Activated CD8-positive, alpha-beta T cell treated with anti-CD3 and anti-CD28 coated beads for 36 hours (primary cell): ENCODE measurements around the gene JAG2. TPM values are rescaled to one million over a fixed set of nuclear protein-coding genes. Genes with fewer than 3 reads are reported as not detected.

Experiments
- ATAC-seq: fragments of 200-7000 bp; cut with Tn5 transposase; one replicate; pipeline ENCODE4 v1.10.0; 2021; ENCODE audit warnings: mild to moderate bottlenecking, moderate library complexity
- CTCF ChIA-PET: fragments of 350-600 bp; sonication (Branson Sonifier 250); formaldehyde crosslinking; loops from one replicate; lab custom pipeline; 2021; ENCODE audit warnings: antibody characterized with exemption; lab: Charles Lee
- POLR2A ChIA-PET: fragments of 350-600 bp; sonication (Branson Sonifier 250); formaldehyde crosslinking; loops from one replicate; lab custom pipeline; 2021; ENCODE audit warnings: antibody characterized with exemption; lab: Charles Lee
- DNase-seq: peaks from one replicate; pipeline ENCODE4 v3.0.0-alpha.2; 2020
- H3K27ac Mint-ChIP-seq: one replicate; pipeline ENCODE4 v1.8.0; 2021; ENCODE audit warnings: mild to moderate bottlenecking, mixed read lengths
- H3K27me3 Mint-ChIP-seq: one replicate; pipeline ENCODE4 v1.8.0; 2021; ENCODE audit warnings: mixed read lengths
- H3K36me3 Mint-ChIP-seq: one replicate; pipeline ENCODE4 v1.8.0; 2021; ENCODE audit warnings: low read depth, mixed read lengths
- H3K4me1 Mint-ChIP-seq: one replicate; pipeline ENCODE4 v1.8.0; 2021; ENCODE audit warnings: low read depth, mixed read lengths
- H3K4me3 Mint-ChIP-seq: one replicate; pipeline ENCODE4 v1.8.0; 2021; ENCODE audit warnings: mild to moderate bottlenecking, moderate library complexity, mixed read lengths
- H3K9me3 Mint-ChIP-seq: one replicate; pipeline ENCODE4 v1.8.0; 2021; ENCODE audit warnings: mixed read lengths
- CTCF ChIP-seq: fragments of 200-600 bp; IDR thresholded peaks from one replicate; pipeline ENCODE4 v1.8.0; 2022; ENCODE audit warnings: antibody characterized with exemption, mild to moderate bottlenecking
- intact Hi-C: fragments of 100-400 bp; cut with micrococcal nuclease; formaldehyde crosslinking; loops from one replicate; pipeline ENCODE4 v1.10.0; 2022
- total RNA-seq, 2 experiments: library from RNA; stranded (reverse); gene quantifications; one replicate each; pipeline ENCODE4 v1.2.3, GENCODE V29; 2021

Gene JAG2
- total RNA-seq, 2 experiments from 2014 or later: 3.6 to 4.1 TPM

- no peaks in the 10 kb centered on the region for H3K9me3 Mint-ChIP-seq
- no peak for DNase-seq
- no peaks in the 10 kb centered on the region for H3K27me3 Mint-ChIP-seq
- ATAC-seq: no peak
- intact Hi-C loops: no loop called here
- ChIA-PET CTCF (no interaction called here), POLR2A (interaction anchor here (0.6 kb wide), 1 partner anchor 239 kb away, joined by 3 read pairs; no protein-coding TSS in a partner anchor)
- H3K36me3 Mint-ChIP-seq: no peaks in the 10 kb centered on the region
- no peak overlapping the region for H3K27ac Mint-ChIP-seq
- no peak overlapping the region for H3K4me3 Mint-ChIP-seq
- no peaks in the 10 kb centered on the region for H3K4me1 Mint-ChIP-seq
- no peak for TF ChIP-seq CTCF
Observed at GRCh38 chr14:105146181-105146975, 22.2 kb downstream of the JAG2 start.

- H3K4me1 Mint-ChIP-seq: no peaks in the 10 kb centered on the region
- no peak overlapping the region for H3K27ac Mint-ChIP-seq
- ChIA-PET POLR2A (interaction anchor here (0.6 kb wide), 1 partner anchor 238 kb away, joined by 3 read pairs; no protein-coding TSS in a partner anchor), CTCF (no interaction called here)
- DNase-seq: no peak
- H3K36me3 Mint-ChIP-seq: no peaks in the 10 kb centered on the region
- H3K9me3 Mint-ChIP-seq: no peaks in the 10 kb centered on the region
- H3K27me3 Mint-ChIP-seq: no peaks in the 10 kb centered on the region
- intact Hi-C loops: no loop called here
- no peak for TF ChIP-seq CTCF
- no peak overlapping the region for H3K4me3 Mint-ChIP-seq
- ATAC-seq: no peak
Observed at GRCh38 chr14:105145381-105146180, 23.0 kb downstream of the JAG2 start.

- no peak for DNase-seq
Observed at GRCh38 chr14:105144666-105145380, 23.8 kb downstream of the JAG2 start.

GRCh38 chr14:105144026-105144665 is 24.4 kb downstream of the JAG2 start:
- Mint-ChIP-seq H3K4me3 (no peak overlapping the region), H3K4me1 (no peaks in the 10 kb centered on the region), H3K27me3 (no peaks in the 10 kb centered on the region), H3K27ac (no peak overlapping the region), H3K36me3 (no peaks in the 10 kb centered on the region), H3K9me3 (peaks cover 4% of the 10 kb centered on the region)
- ATAC-seq (no peak), DNase-seq (no peak)
- TF ChIP-seq CTCF: no peak
- ChIA-PET POLR2A (no interaction called here), CTCF (no interaction called here)
- intact Hi-C loops: no loop called here

More at GRCh38 chr14:105144666-105145380, 23.8 kb downstream of the JAG2 start:
- ATAC-seq: no peak
- Mint-ChIP-seq H3K36me3 (no peaks in the 10 kb centered on the region), H3K4me1 (no peaks in the 10 kb centered on the region), H3K9me3 (peaks cover 4% of the 10 kb centered on the region), H3K27me3 (no peaks in the 10 kb centered on the region), H3K4me3 (no peak overlapping the region), H3K27ac (no peak overlapping the region)
- ChIA-PET CTCF (no interaction called here), POLR2A (no interaction called here)
- intact Hi-C loops: no loop called here
- no peak for TF ChIP-seq CTCF
